GM23338 (cell line): ENCODE data around the gene YBX3. TPM values are rescaled to one million over a fixed set of nuclear protein-coding genes. Genes with fewer than 3 reads are reported as not detected.

ENCODE experiments used
- ATAC-seq: fragments of 200-7000 bp; cut with Tn5 transposase; 3 replicates; pipeline ENCODE4 v1.9.1; 2020
- DNase-seq: peaks from one replicate; pipeline ENCODE4 v3.0.0-alpha.2; 2015; ENCODE audit warnings: low spot score
- H2AFZ ChIP-seq: fragments of 200-600 bp; sonication (generic); 2 replicates; pipeline ENCODE4 v1.8.0; 2016; ENCODE audit warnings: antibody characterized with exemption, mild to moderate bottlenecking, moderate library complexity
- H3F3A ChIP-seq: fragments of 200-600 bp; sonication (generic); replicated peaks from 2 replicates; pipeline ENCODE4 v1.8.0; 2017; ENCODE audit warnings: antibody characterized with exemption, mixed run types, low read depth
- H3K27ac ChIP-seq: fragments of 200-600 bp; sonication (generic); 2 replicates; pipeline ENCODE4 v1.6.1; 2016; ENCODE audit warnings: low read depth
- H3K27me3 ChIP-seq: fragments of 200-600 bp; sonication (generic); 2 replicates; pipeline ENCODE4 v1.8.0; 2016; ENCODE audit warnings: mild to moderate bottlenecking, mixed run types, moderate library complexity; ENCODE audit not compliant: insufficient read depth
- H3K36me3 ChIP-seq: fragments of 200-600 bp; sonication (generic); 2 replicates; pipeline ENCODE4 v1.8.0; 2016; ENCODE audit warnings: mild to moderate bottlenecking; ENCODE audit not compliant: insufficient read depth
- H3K4me1 ChIP-seq: fragments of 200-600 bp; sonication (generic); 2 replicates; pipeline ENCODE4 v1.8.0; 2016; ENCODE audit warnings: mild to moderate bottlenecking, moderate library complexity; ENCODE audit not compliant: insufficient read depth
- H3K4me2 ChIP-seq: fragments of 200-600 bp; sonication (generic); 2 replicates; pipeline ENCODE4 v1.7.1; 2017; ENCODE audit warnings: mixed run types
- H3K4me3 ChIP-seq: fragments of 200-600 bp; sonication (generic); 2 replicates; pipeline ENCODE4 v1.6.1; 2016; ENCODE audit warnings: mixed run types
- H3K79me2 ChIP-seq: fragments of 200-600 bp; sonication (generic); replicated peaks from 2 replicates; pipeline ENCODE4 v1.8.0; 2017; ENCODE audit warnings: mild to moderate bottlenecking; ENCODE audit not compliant: insufficient read depth
- H3K9me2 ChIP-seq: fragments of 200-600 bp; sonication (generic); 2 replicates; pipeline ENCODE4 v1.8.0; 2017; ENCODE audit not compliant: insufficient read depth
- H4K20me1 ChIP-seq: fragments of 200-600 bp; sonication (generic); replicated peaks from 2 replicates; pipeline ENCODE4 v1.8.0; 2017; ENCODE audit warnings: mild to moderate bottlenecking; ENCODE audit not compliant: insufficient read depth
- H3K27ac Mint-ChIP-seq: 2 replicates; pipeline ENCODE4 v1.8.0; 2020; ENCODE audit warnings: inconsistent platforms, mild to moderate bottlenecking, moderate library complexity, mixed read lengths
- H3K27me3 Mint-ChIP-seq: 3 replicates; pipeline ENCODE4 v1.8.0; 2022; ENCODE audit warnings: low read depth, mild to moderate bottlenecking, moderate library complexity, mixed read lengths, inconsistent platforms; ENCODE audit not compliant: insufficient read depth, poor library complexity
- H3K36me3 Mint-ChIP-seq: 3 replicates; pipeline ENCODE4 v1.8.0; 2021; ENCODE audit warnings: low read depth, mild to moderate bottlenecking, inconsistent platforms, moderate library complexity, mixed read lengths
- H3K4me1 Mint-ChIP-seq: 3 replicates; pipeline ENCODE4 v1.8.0; 2020; ENCODE audit warnings: mild to moderate bottlenecking, inconsistent platforms, mixed read lengths
- H3K4me3 Mint-ChIP-seq: 3 replicates; pipeline ENCODE4 v1.8.0; 2021; ENCODE audit warnings: moderate library complexity, mild to moderate bottlenecking, inconsistent platforms, mixed read lengths
- H3K9me3 Mint-ChIP-seq: 3 replicates; pipeline ENCODE4 v1.8.0; 2020; ENCODE audit warnings: moderate library complexity, mild to moderate bottlenecking, inconsistent platforms, mixed read lengths
- EZH2 ChIP-seq: fragments of 200-600 bp; sonication (generic); IDR thresholded peaks from one replicate; pipeline ENCODE4 v1.8.0; 2017; ENCODE audit warnings: antibody characterized with exemption, mild to moderate bottlenecking, low read depth; ENCODE audit not compliant: unreplicated experiment
- EZH2phosphoT487 ChIP-seq: fragments of 200-600 bp; sonication (generic); IDR thresholded peaks from one replicate; pipeline ENCODE4 v1.8.1; 2018; ENCODE audit warnings: antibody characterized with exemption; ENCODE audit not compliant: unreplicated experiment
- JUNB ChIP-seq: IDR thresholded peaks from one replicate; pipeline ENCODE4 v1.6.1; 2016; ENCODE audit warnings: antibody characterized with exemption; ENCODE audit not compliant: unreplicated experiment
- POLR2AphosphoS5 ChIP-seq: IDR thresholded peaks from 2 replicates; pipeline ENCODE4 v1.6.1; 2016; ENCODE audit warnings: antibody characterized with exemption, low read depth
- STAT1 ChIP-seq: IDR thresholded peaks from one replicate; pipeline ENCODE4 v1.6.1; 2016; ENCODE audit warnings: antibody characterized with exemption; ENCODE audit not compliant: unreplicated experiment
- ZNF114 ChIP-seq: fragments of 250-450 bp; sonication (Bioruptor Pico); IDR thresholded peaks from 2 replicates; pipeline ENCODE4 v1.5.0; 2020; ENCODE audit warnings: mild to moderate bottlenecking, moderate library complexity
- ZNF331 ChIP-seq: fragments of 250-450 bp; sonication (Bioruptor Pico); IDR thresholded peaks from 2 replicates; pipeline ENCODE4 v1.5.0; 2020; ENCODE audit warnings: low read depth, mild to moderate bottlenecking, moderate library complexity
- polyA plus RNA-seq: library from polyadenylated mRNA; unstranded; fragments of >200 nt; fragmentation: Nextera tagmentation; extraction: Ambion mirVana; gene quantifications from 2 replicates; pipeline ENCODE4 v1.2.1, GENCODE V29; 2016
- total RNA-seq: library from RNA; depleted of rRNA; stranded (reverse); fragments of >200 nt; shearing (Covaris generic); gene quantifications from 2 replicates; pipeline ENCODE4 v1.2.3, GENCODE V29; 2014
- TF ChIP-seq, protein P1 (sequence below): IDR thresholded peaks from 2 replicates; pipeline ENCODE4 v1.6.1; 2016; ENCODE audit warnings: antibody characterized with exemption
- TF ChIP-seq, protein P2 (sequence below), 2 experiments: fragments of 200-600 bp in 1 of 2; sonication (generic) in 1 of 2; conservative IDR thresholded peaks; 2 replicates each; pipeline versions ENCODE4 v1.5.1 to v1.6.1; 2016 to 2017; ENCODE audit warnings: antibody characterized with exemption in 2 of 2, low read depth in 2 of 2, mild to moderate bottlenecking in 2 of 2, moderate library complexity in 1 of 2
- TF ChIP-seq, protein P3 (sequence below): fragments of 250-450 bp; sonication (Bioruptor Pico); IDR thresholded peaks from 2 replicates; pipeline ENCODE4 v1.5.0; 2020; ENCODE audit warnings: mild to moderate bottlenecking, moderate library complexity

The YBX3 gene
- total and polyA plus RNA-seq, 2 experiments from 2014 or later = 179 to 450 TPM

DNA sequence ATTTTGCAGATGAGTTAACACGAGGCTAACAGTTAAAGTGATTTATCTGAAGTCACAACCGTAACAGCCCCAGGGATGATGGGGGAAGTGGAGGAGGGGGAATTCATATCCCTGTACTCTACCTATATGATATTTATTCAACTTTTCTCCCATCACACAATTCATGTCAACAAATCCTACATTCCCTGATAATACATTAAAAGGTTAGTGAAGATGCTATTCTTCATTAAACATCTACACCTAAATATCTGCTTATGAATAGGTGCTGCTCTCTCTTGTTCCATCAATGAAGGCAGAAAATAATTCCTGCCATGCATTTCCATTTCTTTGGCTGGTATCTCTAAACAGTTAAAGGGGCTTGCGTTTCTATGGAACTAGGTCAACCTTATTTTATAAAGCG is 6.8 kb downstream of the YBX3 start:
- Mint-ChIP-seq H3K4me1 (peaks cover 46% of the 10 kb centered on the region), H3K36me3 (peaks cover 67% of the 10 kb centered on the region), H3K27me3 (peaks cover 2% of the 10 kb centered on the region), H3K4me3 (no peak overlapping the region), H3K9me3 (no peaks in the 10 kb centered on the region), H3K27ac (peak overlapping the region; percentile 60; the same call in 1 of the 2 replicates)
- H3K4me3 ChIP-seq = no peak overlapping the region
- H2AFZ ChIP-seq = no peak overlapping the region
- ATAC-seq (no peak), DNase-seq (no peak)
- no peak overlapping the region for H3K4me2 ChIP-seq
- peaks cover 44% of the 10 kb centered on the region for H3K36me3 ChIP-seq
- H4K20me1 ChIP-seq = peaks cover 10% of the 10 kb centered on the region; the same call in 1 of the 2 replicates
- TF ChIP-seq JUNB (no peak), ZNF331 (CRISPR knock-in tag) (no peak), ZNF114 (CRISPR knock-in tag) (no peak), POLR2AphosphoS5 (no peak)
- TF ChIP-seq, protein P1, sequence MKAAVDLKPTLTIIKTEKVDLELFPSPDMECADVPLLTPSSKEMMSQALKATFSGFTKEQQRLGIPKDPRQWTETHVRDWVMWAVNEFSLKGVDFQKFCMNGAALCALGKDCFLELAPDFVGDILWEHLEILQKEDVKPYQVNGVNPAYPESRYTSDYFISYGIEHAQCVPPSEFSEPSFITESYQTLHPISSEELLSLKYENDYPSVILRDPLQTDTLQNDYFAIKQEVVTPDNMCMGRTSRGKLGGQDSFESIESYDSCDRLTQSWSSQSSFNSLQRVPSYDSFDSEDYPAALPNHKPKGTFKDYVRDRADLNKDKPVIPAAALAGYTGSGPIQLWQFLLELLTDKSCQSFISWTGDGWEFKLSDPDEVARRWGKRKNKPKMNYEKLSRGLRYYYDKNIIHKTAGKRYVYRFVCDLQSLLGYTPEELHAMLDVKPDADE = no peak
- H3K27ac ChIP-seq = 0 out of 2 replicates have a peak overlapping the region, but pooled peaks have one; percentile 18
- peaks cover 54% of the 10 kb centered on the region for H3K4me1 ChIP-seq
- peaks cover 80% of the 10 kb centered on the region for H3K79me2 ChIP-seq
- H3F3A ChIP-seq = no peaks in the 10 kb centered on the region
- H3K9me2 ChIP-seq = no peaks in the 10 kb centered on the region
- H3K27me3 ChIP-seq = no peaks in the 10 kb centered on the region

DNA sequence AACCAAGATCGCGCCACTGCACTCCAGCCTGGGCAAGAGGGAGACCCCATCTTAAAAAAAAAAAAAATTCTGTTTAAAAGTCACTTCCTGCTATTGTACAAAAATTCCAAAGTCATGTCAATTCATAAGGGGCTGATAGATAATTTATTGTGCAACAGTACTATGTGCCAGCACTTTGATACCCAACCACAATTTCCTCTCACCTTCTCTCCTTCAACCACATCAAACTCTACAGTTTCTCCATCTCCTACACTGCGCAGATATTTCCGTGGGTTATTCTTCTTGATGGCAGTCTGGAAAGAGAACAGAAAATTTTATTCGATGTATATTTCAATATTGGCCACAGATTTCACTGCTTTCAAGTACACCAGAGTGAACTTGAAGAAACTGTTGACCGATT is 7.6 kb downstream of the YBX3 start:
- Histone ChIP-seq H3K79me2 (peaks cover 80% of the 10 kb centered on the region), H4K20me1 (peaks cover 15% of the 10 kb centered on the region; the same call in 1 of the 2 replicates), H2AFZ (no peak overlapping the region), H3K4me3 (no peak overlapping the region), H3K4me1 (peaks cover 46% of the 10 kb centered on the region), H3F3A (no peaks in the 10 kb centered on the region), H3K27ac (no peak overlapping the region), H3K9me2 (no peaks in the 10 kb centered on the region), H3K4me2 (no peak overlapping the region), H3K36me3 (peaks cover 50% of the 10 kb centered on the region), H3K27me3 (no peaks in the 10 kb centered on the region)
- ATAC-seq = no peak
- no peaks in the 10 kb centered on the region for H3K27me3 Mint-ChIP-seq
- no peak overlapping the region for H3K27ac Mint-ChIP-seq
- H3K4me1 Mint-ChIP-seq = peaks cover 41% of the 10 kb centered on the region
- H3K36me3 Mint-ChIP-seq = peaks cover 70% of the 10 kb centered on the region
- no peaks in the 10 kb centered on the region for H3K9me3 Mint-ChIP-seq
- DNase-seq = no peak
- no peak overlapping the region for H3K4me3 Mint-ChIP-seq
- TF ChIP-seq EZH2phosphoT487 (no peak), STAT1 (no peak), ZNF331 (CRISPR knock-in tag) (no peak), ZNF114 (CRISPR knock-in tag) (no peak), JUNB (no peak), POLR2AphosphoS5 (no peak), EZH2 (no peak)
- TF ChIP-seq, protein P2, sequence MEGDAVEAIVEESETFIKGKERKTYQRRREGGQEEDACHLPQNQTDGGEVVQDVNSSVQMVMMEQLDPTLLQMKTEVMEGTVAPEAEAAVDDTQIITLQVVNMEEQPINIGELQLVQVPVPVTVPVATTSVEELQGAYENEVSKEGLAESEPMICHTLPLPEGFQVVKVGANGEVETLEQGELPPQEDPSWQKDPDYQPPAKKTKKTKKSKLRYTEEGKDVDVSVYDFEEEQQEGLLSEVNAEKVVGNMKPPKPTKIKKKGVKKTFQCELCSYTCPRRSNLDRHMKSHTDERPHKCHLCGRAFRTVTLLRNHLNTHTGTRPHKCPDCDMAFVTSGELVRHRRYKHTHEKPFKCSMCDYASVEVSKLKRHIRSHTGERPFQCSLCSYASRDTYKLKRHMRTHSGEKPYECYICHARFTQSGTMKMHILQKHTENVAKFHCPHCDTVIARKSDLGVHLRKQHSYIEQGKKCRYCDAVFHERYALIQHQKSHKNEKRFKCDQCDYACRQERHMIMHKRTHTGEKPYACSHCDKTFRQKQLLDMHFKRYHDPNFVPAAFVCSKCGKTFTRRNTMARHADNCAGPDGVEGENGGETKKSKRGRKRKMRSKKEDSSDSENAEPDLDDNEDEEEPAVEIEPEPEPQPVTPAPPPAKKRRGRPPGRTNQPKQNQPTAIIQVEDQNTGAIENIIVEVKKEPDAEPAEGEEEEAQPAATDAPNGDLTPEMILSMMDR (conservative IDR thresholded peaks at IDR 0.05; ENCODE audit: low read depth in 2 of 2) = no peak
- TF ChIP-seq, protein P3, sequence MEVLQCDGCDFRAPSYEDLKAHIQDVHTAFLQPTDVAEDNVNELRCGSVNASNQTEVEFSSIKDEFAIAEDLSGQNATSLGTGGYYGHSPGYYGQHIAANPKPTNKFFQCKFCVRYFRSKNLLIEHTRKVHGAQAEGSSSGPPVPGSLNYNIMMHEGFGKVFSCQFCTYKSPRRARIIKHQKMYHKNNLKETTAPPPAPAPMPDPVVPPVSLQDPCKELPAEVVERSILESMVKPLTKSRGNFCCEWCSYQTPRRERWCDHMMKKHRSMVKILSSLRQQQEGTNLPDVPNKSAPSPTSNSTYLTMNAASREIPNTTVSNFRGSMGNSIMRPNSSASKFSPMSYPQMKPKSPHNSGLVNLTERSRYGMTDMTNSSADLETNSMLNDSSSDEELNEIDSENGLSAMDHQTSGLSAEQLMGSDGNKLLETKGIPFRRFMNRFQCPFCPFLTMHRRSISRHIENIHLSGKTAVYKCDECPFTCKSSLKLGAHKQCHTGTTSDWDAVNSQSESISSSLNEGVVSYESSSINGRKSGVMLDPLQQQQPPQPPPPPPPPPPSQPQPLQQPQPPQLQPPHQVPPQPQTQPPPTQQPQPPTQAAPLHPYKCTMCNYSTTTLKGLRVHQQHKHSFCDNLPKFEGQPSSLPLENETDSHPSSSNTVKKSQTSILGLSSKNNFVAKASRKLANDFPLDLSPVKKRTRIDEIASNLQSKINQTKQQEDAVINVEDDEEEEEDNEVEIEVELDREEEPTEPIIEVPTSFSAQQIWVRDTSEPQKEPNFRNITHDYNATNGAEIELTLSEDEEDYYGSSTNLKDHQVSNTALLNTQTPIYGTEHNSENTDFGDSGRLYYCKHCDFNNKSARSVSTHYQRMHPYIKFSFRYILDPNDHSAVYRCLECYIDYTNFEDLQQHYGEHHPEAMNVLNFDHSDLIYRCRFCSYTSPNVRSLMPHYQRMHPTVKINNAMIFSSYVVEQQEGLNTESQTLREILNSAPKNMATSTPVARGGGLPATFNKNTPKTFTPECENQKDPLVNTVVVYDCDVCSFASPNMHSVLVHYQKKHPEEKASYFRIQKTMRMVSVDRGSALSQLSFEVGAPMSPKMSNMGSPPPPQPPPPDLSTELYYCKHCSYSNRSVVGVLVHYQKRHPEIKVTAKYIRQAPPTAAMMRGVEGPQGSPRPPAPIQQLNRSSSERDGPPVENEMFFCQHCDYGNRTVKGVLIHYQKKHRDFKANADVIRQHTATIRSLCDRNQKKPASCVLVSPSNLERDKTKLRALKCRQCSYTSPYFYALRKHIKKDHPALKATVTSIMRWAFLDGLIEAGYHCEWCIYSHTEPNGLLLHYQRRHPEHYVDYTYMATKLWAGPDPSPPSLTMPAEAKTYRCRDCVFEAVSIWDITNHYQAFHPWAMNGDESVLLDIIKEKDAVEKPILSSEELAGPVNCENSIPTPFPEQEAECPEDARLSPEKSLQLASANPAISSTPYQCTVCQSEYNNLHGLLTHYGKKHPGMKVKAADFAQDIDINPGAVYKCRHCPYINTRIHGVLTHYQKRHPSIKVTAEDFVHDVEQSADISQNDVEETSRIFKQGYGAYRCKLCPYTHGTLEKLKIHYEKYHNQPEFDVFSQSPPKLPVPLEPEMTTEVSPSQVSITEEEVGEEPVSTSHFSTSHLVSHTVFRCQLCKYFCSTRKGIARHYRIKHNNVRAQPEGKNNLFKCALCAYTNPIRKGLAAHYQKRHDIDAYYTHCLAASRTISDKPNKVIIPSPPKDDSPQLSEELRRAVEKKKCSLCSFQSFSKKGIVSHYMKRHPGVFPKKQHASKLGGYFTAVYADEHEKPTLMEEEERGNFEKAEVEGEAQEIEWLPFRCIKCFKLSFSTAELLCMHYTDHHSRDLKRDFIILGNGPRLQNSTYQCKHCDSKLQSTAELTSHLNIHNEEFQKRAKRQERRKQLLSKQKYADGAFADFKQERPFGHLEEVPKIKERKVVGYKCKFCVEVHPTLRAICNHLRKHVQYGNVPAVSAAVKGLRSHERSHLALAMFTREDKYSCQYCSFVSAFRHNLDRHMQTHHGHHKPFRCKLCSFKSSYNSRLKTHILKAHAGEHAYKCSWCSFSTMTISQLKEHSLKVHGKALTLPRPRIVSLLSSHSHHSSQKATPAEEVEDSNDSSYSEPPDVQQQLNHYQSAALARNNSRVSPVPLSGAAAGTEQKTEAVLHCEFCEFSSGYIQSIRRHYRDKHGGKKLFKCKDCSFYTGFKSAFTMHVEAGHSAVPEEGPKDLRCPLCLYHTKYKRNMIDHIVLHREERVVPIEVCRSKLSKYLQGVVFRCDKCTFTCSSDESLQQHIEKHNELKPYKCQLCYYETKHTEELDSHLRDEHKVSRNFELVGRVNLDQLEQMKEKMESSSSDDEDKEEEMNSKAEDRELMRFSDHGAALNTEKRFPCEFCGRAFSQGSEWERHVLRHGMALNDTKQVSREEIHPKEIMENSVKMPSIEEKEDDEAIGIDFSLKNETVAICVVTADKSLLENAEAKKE (CRISPR knock-in tag) = no peak
